Suppressor macrophage treated with lipopolysaccharide for 1 hour (primary cell): ENCODE measurements around the gene AUTS2.

Experiments used
- DNase-seq, 3 donors: peaks; one replicate each; pipeline ENCODE4 v3.0.0-alpha.2; 2020 to 2022

The AUTS2 gene

GRCh38 chr7:70743531-70744325 lies 1145.5 kb downstream of the AUTS2 start:
- no peak for DNase-seq

DNA sequence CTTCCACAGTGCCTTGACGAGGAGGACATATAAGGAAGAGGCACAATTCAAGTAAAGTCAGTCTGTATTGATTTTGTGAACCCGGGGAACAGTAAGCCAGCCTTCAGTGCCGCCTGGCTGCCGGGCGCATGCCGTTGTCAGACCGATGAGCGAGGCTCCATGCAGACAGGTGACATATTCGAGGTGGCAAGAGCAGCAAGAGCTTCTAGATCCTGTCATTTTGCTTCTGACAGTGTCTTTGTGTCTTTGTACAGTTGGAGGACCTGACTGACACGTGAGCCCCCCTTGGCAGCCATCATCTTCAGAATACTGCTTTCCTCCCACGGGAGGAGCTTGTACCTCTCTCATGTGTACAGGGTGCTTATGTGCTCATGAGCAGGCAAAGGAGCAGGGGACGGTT lies 1146.2 kb downstream of the AUTS2 start:
- no peak for DNase-seq

DNA sequence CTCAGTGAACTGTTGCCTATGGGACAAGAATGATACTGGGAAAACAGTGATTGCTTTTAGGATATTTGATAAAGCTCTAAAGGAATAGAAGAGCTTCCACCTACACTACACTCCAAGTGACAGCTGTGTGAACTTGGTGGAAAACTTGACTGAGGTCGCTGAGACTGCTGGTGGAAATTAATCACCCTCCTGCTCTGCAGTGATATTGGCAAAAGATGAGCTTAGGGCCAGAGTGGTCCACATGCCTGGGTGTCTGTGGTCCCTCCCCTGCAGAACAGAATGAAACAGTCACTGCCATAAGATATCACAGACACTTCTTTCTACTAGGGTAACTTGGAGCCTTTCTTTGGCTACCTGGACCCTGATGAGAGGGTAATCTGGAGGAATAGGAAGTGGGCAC lies 1151.6 kb downstream of the AUTS2 start:
- DNase-seq, result no peak

GRCh38 chr7:70751895-70752294 lies 1153.6 kb downstream of the AUTS2 start:
- no peak for DNase-seq

DNA sequence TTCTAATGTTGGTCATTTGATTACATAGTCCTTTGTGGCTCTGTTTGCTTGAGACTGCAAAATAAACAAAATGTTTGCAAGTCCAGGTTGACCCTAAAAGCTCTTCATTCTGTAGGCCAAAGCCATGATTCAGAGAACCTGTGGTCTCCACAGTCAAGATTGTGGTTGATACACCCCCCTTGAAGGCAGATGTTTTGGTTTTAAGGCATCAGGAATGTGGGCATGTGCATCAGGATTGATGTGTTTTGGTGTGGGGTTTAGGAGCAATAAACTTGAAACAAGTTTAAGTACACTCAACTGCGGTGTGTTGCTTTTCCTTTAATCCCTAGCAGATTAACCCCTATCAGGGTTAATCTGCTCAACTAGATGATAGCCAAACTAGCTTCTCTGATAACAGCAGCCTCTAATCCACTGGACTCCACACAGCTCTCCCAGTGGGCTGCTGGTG lies 1154.5 kb downstream of the AUTS2 start:
- no peak for DNase-seq

DNA sequence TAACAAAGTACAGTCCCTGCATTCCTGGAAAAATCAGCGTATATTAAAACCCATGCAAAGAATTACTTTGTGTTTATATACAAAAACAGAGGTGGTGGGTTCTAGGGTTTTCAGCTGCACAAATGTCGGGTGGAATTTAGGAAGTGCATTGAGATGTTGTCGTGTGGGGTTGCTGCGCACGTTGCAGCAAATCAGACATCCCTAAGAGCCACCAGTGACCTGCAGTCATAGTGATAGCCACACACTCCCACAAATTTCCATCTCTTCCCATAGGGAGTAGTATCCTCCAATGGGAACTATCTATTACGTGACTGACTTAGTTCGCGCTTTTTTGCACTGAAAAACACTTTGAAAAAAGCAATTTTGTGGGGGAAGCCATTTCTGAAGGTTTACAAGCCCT lies 1158.5 kb downstream of the AUTS2 start:
- no peak for DNase-seq

- no peak for DNase-seq
Observed at GRCh38 chr7:70758646-70759045, 1160.4 kb downstream of the AUTS2 start.

- DNase-seq, result no peak
Observed at GRCh38 chr7:70759674-70760073, 1161.4 kb downstream of the AUTS2 start.

DNA sequence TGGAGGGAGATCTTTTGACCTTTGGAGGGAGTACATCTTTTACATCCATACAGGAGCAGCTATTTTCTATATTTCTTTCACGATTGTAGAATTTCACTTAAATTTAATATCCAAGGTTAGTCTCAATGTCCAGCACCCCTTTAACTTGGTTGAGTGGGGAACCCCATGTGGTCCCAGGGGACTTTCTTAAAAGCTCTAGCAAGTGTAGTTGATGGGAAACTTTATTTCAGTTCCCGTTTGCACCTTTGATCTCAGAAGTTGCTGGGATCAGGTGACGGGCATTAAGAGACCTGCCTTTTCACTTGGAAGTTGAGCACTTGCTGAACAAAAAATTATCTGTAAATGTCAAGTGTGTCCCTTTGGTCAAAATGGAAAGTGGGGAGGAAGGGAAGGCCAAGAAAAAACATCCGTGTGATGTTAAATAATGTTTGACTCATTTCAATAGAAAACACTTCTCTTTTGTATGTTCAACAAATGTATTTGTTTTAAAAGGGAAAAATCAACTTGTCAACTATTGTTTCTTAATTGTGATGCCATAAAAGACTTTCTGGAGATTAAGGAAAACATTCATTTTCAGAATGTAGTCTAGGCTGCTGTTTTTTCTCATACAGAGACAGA lies 1163.5 kb downstream of the AUTS2 start:
- DNase-seq, result no peak

- DNase-seq, result no peak
Observed at GRCh38 chr7:70762696-70763095, 1164.4 kb downstream of the AUTS2 start.

DNA sequence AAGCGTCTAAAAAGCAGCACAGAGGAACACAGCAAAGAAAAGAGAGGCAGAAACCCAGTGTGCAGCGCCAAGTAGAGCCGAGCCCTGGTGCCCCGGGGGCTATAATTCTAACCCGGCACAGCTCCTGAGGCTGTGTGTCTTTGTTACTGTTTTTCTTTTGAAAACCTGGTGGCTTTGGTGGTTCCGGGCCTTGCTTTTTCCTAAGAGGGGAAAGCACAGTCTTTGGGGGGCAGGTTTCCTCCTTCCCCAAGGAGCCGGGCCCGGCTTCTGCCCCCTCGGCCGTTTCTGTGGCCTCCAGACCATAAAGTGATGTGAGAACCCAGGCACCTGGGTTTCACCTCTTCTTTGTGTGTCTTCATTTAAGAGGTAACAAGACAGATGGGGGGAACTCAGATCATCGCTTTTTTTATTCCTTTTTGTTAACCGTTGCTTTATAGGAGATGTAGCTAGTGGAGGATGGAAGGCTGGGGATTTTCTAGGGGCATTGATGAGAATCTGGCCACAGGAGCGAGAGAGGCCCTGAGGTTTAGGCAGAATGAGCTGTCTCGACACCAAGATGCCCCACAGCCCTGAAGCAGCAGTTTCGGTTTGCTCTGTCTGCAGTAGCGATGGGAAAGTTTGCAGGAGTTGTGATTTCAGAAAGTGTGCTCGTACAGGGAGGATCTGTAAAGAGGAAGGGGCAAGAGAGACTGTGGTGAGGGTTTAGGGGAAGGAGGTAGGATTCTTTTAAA lies 1165.9 kb downstream of the AUTS2 start:
- DNase-seq, result no peak

DNA sequence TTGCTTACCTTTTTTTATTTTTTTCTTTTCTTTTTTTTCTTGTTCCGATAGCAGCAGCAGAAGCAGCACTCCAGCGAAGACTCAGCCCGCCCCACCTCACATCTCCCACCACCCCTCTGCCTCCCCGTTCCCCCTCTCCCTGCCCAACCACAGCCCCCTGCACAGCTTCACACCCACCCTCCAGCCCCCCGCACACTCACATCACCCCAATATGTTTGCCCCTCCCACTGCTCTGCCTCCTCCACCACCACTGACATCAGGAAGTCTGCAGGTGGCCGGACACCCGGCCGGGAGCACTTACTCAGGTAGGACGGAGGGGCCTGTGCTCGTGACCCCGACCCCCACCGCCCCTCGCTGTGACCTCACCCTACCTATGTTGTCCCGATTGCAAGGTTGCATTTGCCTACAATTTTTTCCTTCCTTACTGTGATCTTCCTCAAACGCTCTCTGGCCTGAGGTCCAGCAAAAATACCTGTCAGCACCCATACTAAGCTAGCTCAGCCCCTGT lies 1166.5 kb downstream of the AUTS2 start:
- no peak for DNase-seq

DNA sequence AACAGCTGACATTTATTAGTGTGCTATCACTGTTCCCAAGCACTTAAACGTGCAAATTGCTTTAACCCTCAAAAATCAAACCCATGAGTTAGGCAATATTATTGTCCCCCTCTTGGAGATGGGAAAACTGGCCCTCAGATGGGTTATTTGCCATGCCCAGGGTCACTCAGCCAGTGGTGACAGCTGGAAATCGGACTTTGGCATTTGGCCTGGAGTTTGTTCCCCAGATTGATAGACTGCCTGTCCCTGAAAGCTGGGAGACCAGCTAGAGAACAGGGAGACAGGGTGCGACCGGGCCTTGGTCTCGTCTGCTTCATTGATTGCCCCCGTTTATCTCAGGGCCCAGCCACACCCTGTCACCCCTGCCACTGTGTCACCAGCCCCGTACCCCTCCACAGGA lies 1167.4 kb downstream of the AUTS2 start:
- no peak for DNase-seq

- DNase-seq, result no peak
Observed at GRCh38 chr7:70766109-70766508, 1167.8 kb downstream of the AUTS2 start.

- DNase-seq, result no peak
Observed at GRCh38 chr7:70766694-70767093, 1168.4 kb downstream of the AUTS2 start.

DNA sequence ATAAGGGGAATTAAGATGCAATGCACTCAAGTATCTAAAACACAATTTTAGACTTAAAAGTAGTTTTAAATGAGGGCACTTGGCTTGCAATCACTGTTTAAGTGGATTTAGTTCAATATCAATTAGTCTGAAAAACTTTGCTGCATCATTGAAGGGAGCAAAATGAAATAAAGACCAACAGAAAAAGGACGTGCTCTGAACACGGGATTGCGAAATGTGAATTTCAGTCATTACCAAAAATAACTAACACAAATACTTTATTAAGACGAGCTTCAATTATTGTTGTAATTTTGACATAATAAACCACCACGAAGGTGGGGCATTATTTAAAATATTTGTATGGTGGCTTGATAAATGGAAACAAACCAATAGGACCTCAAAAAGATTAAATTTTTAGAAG lies 1171.9 kb downstream of the AUTS2 start:
- DNase-seq, result no peak

- no peak for DNase-seq
Observed at GRCh38 chr7:70771451-70771850, 1173.2 kb downstream of the AUTS2 start.

DNA sequence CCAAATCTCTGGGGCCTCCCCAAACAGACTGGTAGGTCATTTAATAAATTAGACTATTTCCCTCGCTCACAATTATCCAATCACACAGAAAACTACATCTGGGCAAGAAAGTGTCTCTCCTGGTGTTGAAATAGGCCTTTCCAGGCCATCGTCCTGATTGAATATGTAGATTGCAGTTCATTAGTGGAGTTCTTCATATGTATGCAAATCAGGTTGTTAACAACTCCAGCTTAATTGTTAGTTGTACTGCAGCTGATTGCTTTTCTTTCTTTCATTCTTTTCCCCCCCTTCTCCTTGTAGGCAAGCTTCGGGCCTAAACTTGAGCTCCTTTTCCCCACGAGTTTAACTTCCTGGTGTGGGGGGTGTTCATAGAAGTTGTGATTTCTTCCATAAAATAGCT lies 1174.6 kb downstream of the AUTS2 start:
- DNase-seq, result no peak

- no peak for DNase-seq
Observed at GRCh38 chr7:70773406-70773805, 1175.1 kb downstream of the AUTS2 start.

DNA sequence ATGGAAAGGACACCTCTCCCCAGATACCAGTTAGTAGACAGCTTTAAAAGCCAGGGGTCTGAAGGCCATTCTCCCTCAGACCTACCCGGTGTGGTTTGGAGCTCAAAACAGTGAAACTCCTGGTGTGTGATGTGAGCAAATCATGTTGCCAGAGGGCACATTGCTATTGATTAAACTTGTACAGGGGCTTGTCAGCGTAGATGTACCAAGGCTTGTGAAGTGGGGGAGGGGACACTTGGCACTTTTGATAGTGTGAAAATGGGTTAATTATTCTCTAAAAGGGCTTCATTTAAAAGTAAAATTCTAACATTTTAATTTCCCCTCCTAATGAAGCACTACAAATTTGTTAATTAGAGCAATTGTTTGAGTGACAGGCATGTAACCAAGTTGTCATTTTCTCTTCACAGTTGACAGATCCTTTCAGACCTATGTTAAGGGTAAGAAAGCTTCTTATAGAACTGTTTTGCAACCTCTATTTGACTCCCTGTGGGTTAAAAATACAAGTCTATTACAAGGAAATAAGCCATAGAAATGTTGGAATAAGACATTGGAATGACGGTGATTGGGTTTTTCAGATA lies 1176.8 kb downstream of the AUTS2 start:
- no peak for DNase-seq

- DNase-seq, result no peak
Observed at GRCh38 chr7:70775570-70776156, 1177.4 kb downstream of the AUTS2 start.

- no peak for DNase-seq
Observed at GRCh38 chr7:70776627-70777101, 1178.4 kb downstream of the AUTS2 start.

GRCh38 chr7:70777251-70777650 lies 1179.0 kb downstream of the AUTS2 start:
- no peak for DNase-seq
